ENCODE measurements around the gene CEP350. TPM values are rescaled to one million over a fixed set of nuclear protein-coding genes. Genes with fewer than 3 reads are reported as not detected.
A peak's percentile ranks its signal among the peaks of the same experiment; 100 is the strongest.

The CEP350 gene
- total and polyA plus RNA-seq, 2 of the 13 experiments (the other 11 are each of a cell fraction or from before 2014, with no cell fraction given), result 7.6 to 35.9 TPM

GRCh38 chr1:180157576-180158057, 203.0 kb downstream of the CEP350 start (continued):
- no peak for TF ChIP-seq PRDM15 (CRISPR knock-in tag; IDR thresholded peaks at IDR 0.05)
- TF ChIP-seq PAWR (CRISPR knock-in tag; IDR thresholded peaks at IDR 0.05; ENCODE audit: borderline replicate concordance), result no peak
- 0 out of 2 replicates have a peak, but pooled peaks have one; percentile 54 for TF ChIP-seq SPEN (CRISPR knock-in tag; IDR thresholded peaks at IDR 0.05; ENCODE audit: low read depth)
- no peak for TF ChIP-seq MNT (IDR thresholded peaks at IDR 0.05)
- no peak for TF ChIP-seq ZNF512B (CRISPR knock-in tag; IDR thresholded peaks at IDR 0.05; ENCODE audit: borderline replicate concordance)
- no peak for TF ChIP-seq PTBP1 (IDR thresholded peaks at IDR 0.05; ENCODE audit: low read depth, low read length, poor library complexity, severe bottlenecking)
- no peak; a peak in 1 of 4 replicates for TF ChIP-seq REST (IDR thresholded peaks at IDR 0.05; ENCODE audit: borderline replicate concordance in 1 of 2, low read depth in 1 of 2, low read length in 2 of 2)
- no peak for TF ChIP-seq ARID2 (CRISPR knock-in tag; IDR thresholded peaks at IDR 0.05; ENCODE audit: borderline replicate concordance)
- peak; percentile 92 for TF ChIP-seq HOXA5 (CRISPR knock-in tag; IDR thresholded peaks at IDR 0.05)
- peak; percentile 96 for TF ChIP-seq FOXA3 (CRISPR knock-in tag; IDR thresholded peaks at IDR 0.05)
- TF ChIP-seq SOX6 (IDR thresholded peaks at IDR 0.05), result no peak
- peak; percentile 91 for TF ChIP-seq SOX6 (CRISPR knock-in tag; IDR thresholded peaks at IDR 0.05)
- no peak for TF ChIP-seq NFE2L2 (IDR thresholded peaks at IDR 0.05; ENCODE audit: low read length)
- peak; percentile 77; the same call in 1 of the 2 replicates for TF ChIP-seq HDAC2 (CRISPR knock-in tag; IDR thresholded peaks at IDR 0.05)
- no peak for TF ChIP-seq ZFYVE20 (CRISPR knock-in tag; IDR thresholded peaks at IDR 0.05; ENCODE audit: borderline replicate concordance, low read depth)
- TF ChIP-seq CREB1 (IDR thresholded peaks at IDR 0.05), result no peak
- TF ChIP-seq CREB1 (CRISPR knock-in tag; IDR thresholded peaks at IDR 0.05), result peak; percentile 78
- TF ChIP-seq NR1H2 (CRISPR knock-in tag; IDR thresholded peaks at IDR 0.05; ENCODE audit: borderline replicate concordance, low read depth), result no peak
- TF ChIP-seq KDM3A (CRISPR knock-in tag; IDR thresholded peaks at IDR 0.05; ENCODE audit: low read depth), result no peak
- TF ChIP-seq ZFP1 (CRISPR knock-in tag; IDR thresholded peaks at IDR 0.05), result peak; percentile 85; the same call in 1 of the 2 replicates
